Keratinocyte (primary cell): ENCODE data around the gene GRK1.

Experiments
- EZH2 ChIP-seq: IDR thresholded peaks from one replicate; pipeline ENCODE4 v1.6.1; 2012; ENCODE audit warnings: inconsistent platforms, mild to moderate bottlenecking, low read length, moderate library complexity
- TF ChIP-seq, protein P1 (sequence below), 3 experiments: IDR thresholded peaks in 1 of 3; conservative IDR thresholded peaks in 1 of 3; optimal IDR thresholded peaks in 1 of 3; 2 replicates in 2 of 3; 3 replicates in 1 of 3; pipeline versions ENCODE3 to v1.5.1; 2011; ENCODE audit warnings: low read length in 3 of 3, mild to moderate bottlenecking in 3 of 3, moderate library complexity in 2 of 3, control low read depth in 1 of 3, inconsistent platforms in 1 of 3; ENCODE audit not compliant: insufficient read depth in 2 of 3; ENCODE audit errors: extremely low read depth in 1 of 3

GRCh38 chr13:113724016-113724758, 57.2 kb downstream of the GRK1 start:
- TF ChIP-seq, protein P1, sequence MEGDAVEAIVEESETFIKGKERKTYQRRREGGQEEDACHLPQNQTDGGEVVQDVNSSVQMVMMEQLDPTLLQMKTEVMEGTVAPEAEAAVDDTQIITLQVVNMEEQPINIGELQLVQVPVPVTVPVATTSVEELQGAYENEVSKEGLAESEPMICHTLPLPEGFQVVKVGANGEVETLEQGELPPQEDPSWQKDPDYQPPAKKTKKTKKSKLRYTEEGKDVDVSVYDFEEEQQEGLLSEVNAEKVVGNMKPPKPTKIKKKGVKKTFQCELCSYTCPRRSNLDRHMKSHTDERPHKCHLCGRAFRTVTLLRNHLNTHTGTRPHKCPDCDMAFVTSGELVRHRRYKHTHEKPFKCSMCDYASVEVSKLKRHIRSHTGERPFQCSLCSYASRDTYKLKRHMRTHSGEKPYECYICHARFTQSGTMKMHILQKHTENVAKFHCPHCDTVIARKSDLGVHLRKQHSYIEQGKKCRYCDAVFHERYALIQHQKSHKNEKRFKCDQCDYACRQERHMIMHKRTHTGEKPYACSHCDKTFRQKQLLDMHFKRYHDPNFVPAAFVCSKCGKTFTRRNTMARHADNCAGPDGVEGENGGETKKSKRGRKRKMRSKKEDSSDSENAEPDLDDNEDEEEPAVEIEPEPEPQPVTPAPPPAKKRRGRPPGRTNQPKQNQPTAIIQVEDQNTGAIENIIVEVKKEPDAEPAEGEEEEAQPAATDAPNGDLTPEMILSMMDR (optimal IDR thresholded peaks at IDR 0.05 in 1 of 3, IDR thresholded peaks at IDR 0.05 in 1 of 3, conservative IDR thresholded peaks at IDR 0.05 in 1 of 3; ENCODE audit: extremely low read depth in 1 of 3, insufficient read depth in 2 of 3, low read length in 3 of 3): no peak
- TF ChIP-seq EZH2: no peak
